ENCODE measurements around the gene ST8SIA3. TPM values are rescaled to one million over a fixed set of nuclear protein-coding genes. Genes with fewer than 3 reads are reported as not detected.

The ST8SIA3 gene
- total RNA-seq, 1 experiment from 2014 or later: 1.9 TPM

GRCh38 chr18:57372444-57372843 lies 20.1 kb downstream of the ST8SIA3 start:
- WGBS (ENCODE audit: extremely low coverage, insufficient read length, low lambda C conversion rate): no CpG with 5 or more reads among the region's 9 CpGs
- Histone ChIP-seq H2BK12ac (ENCODE audit: insufficient read length, low read depth, low read length) (no peak overlapping the region), H2BK15ac (ENCODE audit: low read depth, low read length) (no peak overlapping the region), H4K91ac (ENCODE audit: insufficient read length, low read depth, low read length) (no peak overlapping the region), H2BK120ac (ENCODE audit: low read depth, low read length, poor library complexity, severe bottlenecking) (no peak overlapping the region), H3K23ac (ENCODE audit: insufficient read length, low read depth, low read length) (no peak overlapping the region), H3K4me2 (ENCODE audit: insufficient read depth, insufficient read length, low read length) (no peak overlapping the region), H3K4ac (ENCODE audit: low read depth, low read length) (no peak overlapping the region), H4K5ac (ENCODE audit: insufficient read length, low read depth, low read length) (no peak overlapping the region), H3T11ph (ENCODE audit: low read length) (no peak overlapping the region), H2BK5ac (ENCODE audit: insufficient read length, low read length) (no peak overlapping the region), H3K14ac (ENCODE audit: insufficient read depth, low read length) (no peak overlapping the region), H3K27ac (ENCODE audit: insufficient read length, low read depth, low read length) (no peak overlapping the region), H3K9me3 (ENCODE audit: control insufficient read depth, low read depth, low read length) (no peaks in the 10 kb centered on the region), H3K56ac (ENCODE audit: insufficient read length, low read depth, low read length) (no peak overlapping the region), H3K18ac (ENCODE audit: insufficient read length, low read depth, low read length) (no peak overlapping the region), H3K27me3 (ENCODE audit: insufficient read depth, low read length) (no peaks in the 10 kb centered on the region), H4K20me1 (ENCODE audit: control insufficient read depth, insufficient read depth, insufficient read length) (no peaks in the 10 kb centered on the region), H3K4me1 (ENCODE audit: insufficient read depth, low read length) (no peaks in the 10 kb centered on the region), H3K79me1 (ENCODE audit: insufficient read depth, low read depth, low read length, poor library complexity, severe bottlenecking) (no peaks in the 10 kb centered on the region), H3K9ac (ENCODE audit: extremely low read depth, insufficient read length, low read length) (no peak overlapping the region), H4K8ac (replicated peaks; ENCODE audit: insufficient read length, low read depth, low read length) (no peak overlapping the region), H2AFZ (ENCODE audit: low read length) (no peak overlapping the region), H3K79me2 (ENCODE audit: insufficient read depth, low read length) (no peaks in the 10 kb centered on the region), H2AK5ac (ENCODE audit: insufficient read length, low read length) (no peak overlapping the region), H2BK20ac (ENCODE audit: low read depth, low read length, poor library complexity, severe bottlenecking) (no peak overlapping the region), H3K23me2 (ENCODE audit: insufficient read length, low read depth, low read length, poor library complexity, severe bottlenecking) (no peaks in the 10 kb centered on the region)
- no peaks in the 10 kb centered on the region for H3K4me1 Mint-ChIP-seq
- peaks cover 10% of the 10 kb centered on the region for H3K27me3 Mint-ChIP-seq (ENCODE audit: low read depth)
- no peak for TF ChIP-seq CTCF (conservative IDR thresholded peaks at IDR 0.05)
- H3K4me3 Mint-ChIP-seq: no peak overlapping the region
- H3K36me3 Mint-ChIP-seq (ENCODE audit: insufficient read depth in 1 of 3, low read depth in 3 of 3): no peaks in the 10 kb centered on the region
- DNase-seq: no peak
- H3K9me3 Mint-ChIP-seq: no peaks in the 10 kb centered on the region
- H3K27ac Mint-ChIP-seq: no peak overlapping the region

Measured in H9 (cell line).